Stimulated activated CD8-positive, alpha-beta memory T cell treated with anti-CD3 and anti-CD28 coated beads, Interleukin-7, amount 100 ng/mL, for 1 hour (primary cell): ENCODE data around the gene SUMO3.
"Not testable (repeated sequence)": the region's sequence is repeated elsewhere in the genome, so short reads cannot be mapped to it uniquely, and the experiment has no call there.

ENCODE experiments used
- DNase-seq, 2 donors: peaks; one replicate each; pipeline ENCODE4 v3.0.0-alpha.2; 2020; ENCODE audit warnings: low read depth in 2 of 2

Gene SUMO3

GRCh38 chr21:44846485-44847260 is 28.8 kb upstream of the SUMO3 start:
- no peak for DNase-seq

- DNase-seq, result no peak
Measured at GRCh38 chr21:44846224-44846484, 28.3 kb upstream of the SUMO3 start.

DNA sequence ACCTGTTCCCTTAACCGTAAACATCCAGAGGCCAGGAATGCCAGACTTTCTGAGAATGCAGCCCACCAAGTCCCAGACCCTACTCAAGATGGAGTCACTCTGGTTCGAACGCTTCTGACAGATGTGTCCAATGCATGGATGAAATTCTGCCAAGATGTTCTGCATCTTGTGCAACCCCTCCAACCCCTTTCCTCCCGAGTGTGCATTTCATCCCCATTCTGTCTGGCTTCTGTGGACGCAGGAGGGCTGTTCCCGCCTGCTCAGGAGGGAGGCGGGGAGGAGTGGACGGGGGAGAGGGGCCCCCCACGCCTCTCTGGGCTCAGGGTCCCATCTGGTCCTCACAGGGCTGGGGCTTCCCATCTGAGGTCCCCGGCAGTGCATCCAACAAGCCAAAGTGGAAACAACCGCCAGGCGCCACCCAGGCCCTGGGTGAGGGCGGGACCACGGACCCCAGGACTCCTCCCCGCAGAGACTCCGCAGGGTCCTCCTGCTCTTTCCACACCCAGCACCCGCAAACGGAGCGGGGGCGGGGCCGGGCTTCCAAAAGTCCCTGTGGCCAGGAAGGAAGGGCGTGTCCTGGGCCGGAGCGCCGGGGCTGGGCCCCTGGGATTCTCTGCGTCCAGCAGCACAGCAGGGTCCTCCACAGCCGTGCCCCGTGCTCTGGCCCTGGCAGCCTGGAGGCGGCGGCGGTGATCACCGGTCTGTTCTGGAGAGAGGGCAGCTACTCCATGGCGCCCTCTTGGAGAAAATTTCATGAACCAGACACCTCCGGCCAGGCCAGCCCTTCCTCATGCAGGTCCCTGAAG is 27.8 kb upstream of the SUMO3 start:
- DNase-seq, result no peak

GRCh38 chr21:44844256-44844655 is 26.4 kb upstream of the SUMO3 start:
- no peak for DNase-seq

- no peak for DNase-seq
Measured at GRCh38 chr21:44842721-44843445, 25.0 kb upstream of the SUMO3 start.

DNA sequence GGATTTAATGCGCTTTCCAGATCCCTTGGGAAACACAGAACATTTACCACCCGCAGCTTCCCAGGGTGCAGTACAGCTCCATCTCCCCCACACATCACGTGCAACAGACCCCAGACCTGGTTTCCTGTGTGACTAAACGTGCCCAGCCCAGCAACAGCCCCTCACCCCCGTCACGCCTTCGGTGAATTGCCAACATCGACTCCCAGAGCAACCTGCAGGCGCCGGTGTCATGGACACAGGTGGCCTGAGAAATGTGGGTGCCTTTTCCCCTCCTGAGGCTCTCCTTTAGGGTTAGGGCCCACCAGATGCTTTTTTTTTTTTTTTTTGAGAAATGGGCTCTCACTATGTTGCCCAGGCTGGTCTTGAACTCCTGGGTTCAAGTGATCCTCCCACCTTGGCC is 24.2 kb upstream of the SUMO3 start:
- DNase-seq, result no peak

DNA sequence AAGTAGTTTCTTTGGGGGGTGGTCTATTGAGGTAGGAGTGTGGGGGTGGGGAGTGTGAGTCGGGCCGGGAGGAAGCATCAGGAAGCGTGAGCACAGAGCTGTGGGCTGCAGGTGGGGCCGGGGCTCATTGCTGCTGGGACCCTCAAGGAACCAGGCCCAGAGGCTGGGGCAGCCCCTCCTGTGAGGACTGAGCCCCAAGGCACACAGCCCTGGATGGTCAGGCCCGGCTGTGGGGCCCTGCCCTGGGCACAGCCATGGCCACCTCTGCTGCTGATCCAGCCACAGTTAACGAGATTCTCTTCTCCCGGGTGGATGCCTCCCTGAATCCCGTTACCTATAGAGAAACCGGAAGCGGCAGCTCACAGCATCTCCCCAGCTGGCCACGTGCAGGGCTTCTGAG is 22.9 kb upstream of the SUMO3 start:
- DNase-seq, result no peak

GRCh38 chr21:44838951-44839350 is 21.1 kb upstream of the SUMO3 start:
- DNase-seq, result no peak

DNA sequence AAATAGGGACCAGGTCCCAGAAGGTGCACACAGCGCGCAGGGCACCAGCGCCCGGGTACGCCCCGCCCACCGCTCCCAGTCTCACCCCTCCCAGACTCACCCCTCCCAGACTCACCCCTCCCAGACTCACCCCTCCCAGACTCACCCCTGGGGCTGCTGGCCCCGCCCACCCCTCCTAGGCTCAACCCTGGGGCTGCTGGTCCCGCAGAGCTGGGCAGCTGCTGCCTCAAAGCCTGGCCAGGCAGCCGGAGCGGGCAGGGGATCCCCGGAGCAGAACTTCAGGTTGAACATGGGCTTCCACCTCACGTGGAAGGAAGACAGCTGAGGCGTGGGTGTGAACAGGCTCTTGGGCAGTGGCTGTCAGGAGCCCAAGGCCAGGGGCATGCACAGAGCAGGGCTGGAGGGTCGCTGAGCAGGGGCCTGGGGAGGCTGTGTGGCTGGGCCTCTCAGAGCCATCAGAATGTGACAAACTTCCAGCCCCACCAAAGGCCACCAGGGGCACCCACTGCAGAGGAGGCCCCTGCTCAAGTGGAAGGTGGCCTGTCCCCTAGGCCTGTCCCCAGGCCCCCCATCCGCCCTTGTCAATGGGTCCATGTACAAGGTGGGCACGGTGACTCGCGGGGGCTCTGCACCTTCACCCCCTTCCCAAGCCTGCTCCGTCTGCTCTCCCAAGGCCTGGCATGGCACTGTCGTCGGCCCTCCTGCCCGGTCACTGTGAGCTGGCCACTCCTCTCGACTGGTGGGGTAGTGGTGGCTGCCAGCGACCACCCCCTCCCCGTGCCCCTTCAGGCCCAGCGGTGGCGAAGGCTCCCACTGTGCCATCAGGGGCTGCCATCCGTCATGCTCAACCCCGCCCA is 20.4 kb upstream of the SUMO3 start:
- no peak for DNase-seq

DNA sequence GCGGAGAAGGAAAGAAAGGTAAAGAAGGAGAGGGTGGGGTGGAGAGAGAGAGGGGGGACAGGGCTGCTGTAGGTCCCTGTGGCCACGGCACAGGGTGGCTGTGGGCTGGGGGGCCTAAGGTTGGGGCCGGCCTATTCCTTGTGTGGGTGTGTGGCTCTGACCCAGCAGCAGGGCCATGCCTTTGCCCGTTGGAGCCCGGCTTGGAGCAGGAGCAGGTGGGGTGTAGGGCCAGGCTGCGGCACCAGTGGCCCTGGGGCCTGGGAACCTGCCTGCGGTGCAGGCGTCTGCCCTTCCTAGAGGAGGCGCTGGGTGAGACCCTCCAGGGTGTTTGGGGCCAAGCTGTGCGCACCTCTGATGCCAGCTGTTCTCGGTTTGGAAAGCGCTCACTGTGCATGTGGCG is 19.7 kb upstream of the SUMO3 start:
- no peak for DNase-seq

GRCh38 chr21:44836666-44837471 is 19.0 kb upstream of the SUMO3 start:
- DNase-seq, result no peak

GRCh38 chr21:44836349-44836665 is 18.4 kb upstream of the SUMO3 start:
- DNase-seq, result no peak

- no peak for DNase-seq
Measured at GRCh38 chr21:44835647-44835973, 17.7 kb upstream of the SUMO3 start.

DNA sequence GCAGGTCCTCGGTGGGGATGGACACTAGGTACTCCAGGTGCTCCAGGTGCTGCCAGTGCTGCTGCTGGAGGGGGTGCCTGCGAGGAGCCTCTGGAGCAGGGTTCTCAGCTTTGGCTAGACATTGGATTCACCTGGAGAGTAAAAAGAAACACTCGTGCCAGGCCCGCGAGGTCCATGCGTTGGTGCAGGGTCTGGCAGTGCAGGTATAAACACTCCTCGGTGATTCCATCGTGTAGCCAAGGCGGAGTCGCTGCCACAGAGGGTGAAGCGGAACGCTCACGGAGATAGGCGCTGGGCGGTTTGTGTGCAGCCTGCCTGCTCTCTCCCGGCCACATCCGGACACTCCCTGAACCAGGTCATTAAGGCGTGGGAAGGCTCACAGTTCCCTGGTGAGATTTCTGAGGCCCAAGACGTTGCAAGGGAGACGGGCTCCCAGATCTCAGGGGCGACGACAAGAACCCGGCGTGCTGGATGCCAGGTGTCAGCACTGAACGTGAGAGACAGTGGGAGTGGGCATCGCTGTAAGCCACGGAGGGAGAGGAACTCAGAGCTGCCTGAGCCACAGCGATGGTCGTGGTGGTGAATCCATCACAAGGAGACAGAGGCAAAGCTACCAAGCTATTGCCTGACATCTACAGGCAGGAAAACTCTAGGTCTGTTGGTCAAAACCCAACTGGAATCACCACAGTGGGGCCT is 17.2 kb upstream of the SUMO3 start:
- DNase-seq, result no peak

DNA sequence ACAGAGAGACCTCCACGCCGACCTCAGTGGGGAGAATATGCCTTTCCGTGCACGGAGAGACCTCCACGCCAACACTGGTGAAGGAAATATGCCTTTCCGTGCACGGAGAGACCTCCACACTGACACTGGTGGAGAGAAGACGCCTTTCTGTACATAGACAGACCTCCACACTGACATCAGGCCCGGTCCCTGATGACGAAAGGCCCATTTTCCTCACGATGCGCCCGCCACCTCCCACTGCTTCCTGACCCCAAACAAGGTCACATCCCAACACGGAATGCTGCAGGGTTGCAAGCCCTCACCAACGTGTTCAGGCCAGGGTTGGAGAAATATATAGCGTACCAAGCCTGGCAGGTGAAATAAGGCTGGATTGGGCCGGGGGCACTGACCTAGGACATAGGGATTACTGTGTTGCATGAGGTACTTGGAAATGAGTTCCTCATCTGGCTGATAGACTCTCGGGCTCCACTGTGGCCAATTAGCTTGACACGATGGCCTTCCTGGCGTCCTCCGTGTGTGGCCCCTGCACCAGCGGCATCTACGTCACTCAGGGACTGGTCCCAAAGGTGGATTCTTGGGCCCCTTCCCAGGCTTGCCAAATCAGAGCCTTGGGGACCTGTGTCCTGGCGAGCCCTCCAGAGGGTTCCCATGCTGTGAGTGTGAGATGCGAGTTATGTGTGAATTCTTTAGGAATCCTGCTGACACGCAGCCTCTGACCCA is 16.5 kb upstream of the SUMO3 start:
- no peak for DNase-seq

DNA sequence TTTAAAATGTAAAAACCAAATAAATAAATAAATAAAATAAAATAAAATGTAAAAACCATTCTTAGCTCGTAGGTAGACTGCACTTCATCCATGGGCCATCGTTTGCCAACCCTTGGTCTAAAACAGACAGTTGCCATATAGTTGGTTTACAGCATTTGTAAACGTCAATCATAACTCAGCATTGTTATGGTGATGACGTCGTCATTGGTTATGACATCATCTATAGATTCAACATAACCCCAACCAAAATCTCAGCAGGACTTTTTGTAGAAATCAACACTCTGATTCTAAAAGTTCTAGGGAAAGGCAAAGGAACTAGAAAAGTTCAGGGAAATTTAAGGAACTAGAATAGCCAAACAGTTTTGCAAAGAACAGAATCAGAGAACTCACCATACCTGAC is 15.8 kb upstream of the SUMO3 start:
- no peak for DNase-seq

DNA sequence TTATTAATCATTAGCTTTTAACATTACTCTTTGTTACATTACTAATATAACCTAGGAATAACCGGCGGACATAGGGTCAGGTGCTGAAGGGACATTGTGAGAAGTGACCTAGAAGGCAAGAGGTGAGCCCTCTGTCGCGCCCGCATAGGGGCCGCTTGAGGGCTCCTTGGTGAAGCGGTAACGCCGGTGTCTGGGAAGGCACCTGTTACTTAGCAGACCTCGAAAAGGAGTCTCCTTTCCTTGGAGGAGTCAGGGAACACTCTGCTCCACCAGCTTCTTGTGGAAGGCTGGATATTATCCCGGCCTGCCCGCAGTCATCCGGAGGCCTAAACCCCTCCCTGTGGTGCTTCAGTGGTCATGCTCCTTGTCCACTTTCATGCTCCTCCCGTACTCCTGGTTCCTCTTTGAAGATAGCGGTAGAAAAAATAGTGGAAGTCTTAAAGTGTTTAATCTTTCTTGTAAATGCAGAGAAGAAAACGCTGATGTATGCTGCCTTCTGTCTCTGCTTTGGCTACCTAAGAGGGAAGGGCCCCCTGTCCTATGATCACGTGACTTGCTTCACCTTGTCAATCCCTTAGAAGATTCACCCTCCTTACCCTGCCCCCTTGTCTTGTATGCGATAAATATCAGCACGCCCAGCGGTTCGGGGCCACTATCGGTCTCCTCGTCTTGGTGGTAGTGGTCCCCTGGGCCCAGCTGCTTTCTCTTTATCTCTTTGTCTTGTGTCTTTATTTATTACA is 14.8 kb upstream of the SUMO3 start:
- DNase-seq, result not testable (repeated sequence)

DNA sequence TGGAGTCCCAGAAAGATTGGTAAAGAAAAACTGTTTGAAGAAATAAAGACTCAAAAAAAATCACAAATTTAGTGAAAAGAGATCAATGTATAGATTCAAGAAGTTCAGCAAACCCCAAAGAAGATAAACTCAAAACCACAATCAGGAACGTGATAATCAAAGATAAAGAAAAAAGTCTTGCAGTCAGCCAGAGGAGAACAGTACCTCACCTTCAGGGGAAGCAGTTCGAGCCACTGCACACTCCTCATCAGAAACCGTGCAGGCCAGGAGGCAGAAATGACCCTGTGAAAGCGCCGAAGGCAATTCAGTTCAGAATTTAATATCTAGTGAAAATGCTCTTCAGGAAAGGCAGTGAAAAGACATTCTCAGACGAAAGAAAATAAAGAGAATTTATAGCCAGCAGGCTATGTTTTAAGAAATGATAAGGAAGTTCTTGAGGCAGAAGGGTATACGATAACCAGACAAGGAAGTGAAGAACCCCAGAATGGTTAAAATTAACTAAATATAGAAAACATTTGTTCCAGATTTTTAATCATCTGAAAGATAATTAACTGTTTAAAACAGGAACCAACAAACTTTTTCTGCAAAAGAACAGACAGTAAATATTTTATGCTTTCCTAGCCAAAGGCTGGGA is 13.5 kb upstream of the SUMO3 start:
- no peak for DNase-seq

DNA sequence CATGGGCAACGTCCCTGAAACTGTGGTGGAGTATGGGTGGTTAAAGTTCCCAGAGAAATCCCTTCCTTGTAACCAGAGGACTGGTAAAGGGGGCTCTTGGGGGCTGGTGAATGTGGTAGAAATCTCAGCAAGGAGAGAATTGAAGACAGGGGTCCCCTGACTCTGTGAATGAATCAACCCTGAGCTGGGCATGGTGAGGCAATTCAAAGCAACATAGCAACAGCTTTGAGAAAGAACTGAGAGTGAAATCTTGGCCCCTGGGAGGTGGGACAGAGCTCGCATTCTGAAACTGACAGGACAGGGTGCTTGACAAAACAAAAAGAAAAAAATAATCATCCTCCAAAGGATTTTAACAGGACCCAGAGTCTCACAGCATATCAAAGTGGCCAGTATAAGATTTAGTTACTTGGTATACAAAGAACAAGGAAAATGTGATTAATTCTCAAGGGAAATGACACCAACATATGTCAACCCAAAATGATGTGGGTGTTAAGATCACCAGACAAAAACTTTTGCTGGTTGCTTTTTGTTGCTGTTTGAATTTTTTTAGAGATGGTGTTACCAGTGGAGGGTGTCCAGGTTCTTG is 11.7 kb upstream of the SUMO3 start:
- DNase-seq, result no peak
